ENCODE data around the gene CELF4. TPM values are rescaled to one million over a fixed set of nuclear protein-coding genes. Genes with fewer than 3 reads are reported as not detected.

CELF4 gene
- total RNA-seq, 1 donor: not detected

GRCh38 chr18:37489011-37489410 lies 76.6 kb downstream of the CELF4 start:
- Histone ChIP-seq H3K4me3 (ENCODE audit: low read length) (no peak overlapping the region), H3K9me3 (ENCODE audit: low read depth, low read length) (no peaks in the 10 kb centered on the region), H3K27me3 (ENCODE audit: insufficient read depth, low read length) (peaks cover 29% of the 10 kb centered on the region), H3K4me1 (ENCODE audit: insufficient read depth, low read length) (no peaks in the 10 kb centered on the region)

GRCh38 chr18:37487400-37487867 lies 78.2 kb downstream of the CELF4 start:
- Histone ChIP-seq H3K9me3 (ENCODE audit: low read depth, low read length) (no peaks in the 10 kb centered on the region), H3K4me3 (ENCODE audit: low read length) (no peak overlapping the region), H3K4me1 (ENCODE audit: insufficient read depth, low read length) (no peaks in the 10 kb centered on the region), H3K27me3 (ENCODE audit: insufficient read depth, low read length) (peaks cover 39% of the 10 kb centered on the region)

GRCh38 chr18:37486848-37487247 lies 78.8 kb downstream of the CELF4 start:
- H3K27me3 ChIP-seq (ENCODE audit: insufficient read depth, low read length): peaks cover 39% of the 10 kb centered on the region
- no peak overlapping the region for H3K4me3 ChIP-seq (ENCODE audit: low read length)
- H3K9me3 ChIP-seq (ENCODE audit: low read depth, low read length): no peaks in the 10 kb centered on the region
- H3K4me1 ChIP-seq (ENCODE audit: insufficient read depth, low read length): no peaks in the 10 kb centered on the region

GRCh38 chr18:37484983-37485834 lies 80.4 kb downstream of the CELF4 start:
- H3K4me1 ChIP-seq (ENCODE audit: insufficient read depth, low read length): no peaks in the 10 kb centered on the region
- H3K4me3 ChIP-seq (ENCODE audit: low read length): no peak overlapping the region
- H3K27me3 ChIP-seq (ENCODE audit: insufficient read depth, low read length): peaks cover 39% of the 10 kb centered on the region
- no peaks in the 10 kb centered on the region for H3K9me3 ChIP-seq (ENCODE audit: low read depth, low read length)

- H3K4me3 ChIP-seq (ENCODE audit: low read length): no peak overlapping the region
- no peaks in the 10 kb centered on the region for H3K4me1 ChIP-seq (ENCODE audit: insufficient read depth, low read length)
- peaks cover 39% of the 10 kb centered on the region for H3K27me3 ChIP-seq (ENCODE audit: insufficient read depth, low read length)
- H3K9me3 ChIP-seq (ENCODE audit: low read depth, low read length): no peaks in the 10 kb centered on the region
Observed at GRCh38 chr18:37483984-37484819, 81.4 kb downstream of the CELF4 start.

- Histone ChIP-seq H3K4me3 (ENCODE audit: low read length) (no peak overlapping the region), H3K4me1 (ENCODE audit: insufficient read depth, low read length) (no peaks in the 10 kb centered on the region), H3K27me3 (ENCODE audit: insufficient read depth, low read length) (peaks cover 39% of the 10 kb centered on the region), H3K9me3 (ENCODE audit: low read depth, low read length) (no peaks in the 10 kb centered on the region)
Observed at GRCh38 chr18:37483221-37483971, 82.2 kb downstream of the CELF4 start.

- Histone ChIP-seq H3K9me3 (ENCODE audit: low read depth, low read length) (no peaks in the 10 kb centered on the region), H3K4me1 (ENCODE audit: insufficient read depth, low read length) (no peaks in the 10 kb centered on the region), H3K4me3 (ENCODE audit: low read length) (no peak overlapping the region), H3K27me3 (ENCODE audit: insufficient read depth, low read length) (peaks cover 34% of the 10 kb centered on the region)
Observed at GRCh38 chr18:37482433-37482832, 83.2 kb downstream of the CELF4 start.

GRCh38 chr18:37482002-37482401 lies 83.6 kb downstream of the CELF4 start:
- no peak overlapping the region for H3K4me3 ChIP-seq (ENCODE audit: low read length)
- peaks cover 31% of the 10 kb centered on the region for H3K27me3 ChIP-seq (ENCODE audit: insufficient read depth, low read length)
- H3K9me3 ChIP-seq (ENCODE audit: low read depth, low read length): no peaks in the 10 kb centered on the region
- no peaks in the 10 kb centered on the region for H3K4me1 ChIP-seq (ENCODE audit: insufficient read depth, low read length)

- Histone ChIP-seq H3K27me3 (ENCODE audit: insufficient read depth, low read length) (peaks cover 26% of the 10 kb centered on the region), H3K4me3 (ENCODE audit: low read length) (no peak overlapping the region), H3K4me1 (ENCODE audit: insufficient read depth, low read length) (no peaks in the 10 kb centered on the region), H3K9me3 (ENCODE audit: low read depth, low read length) (no peaks in the 10 kb centered on the region)
Observed at GRCh38 chr18:37481491-37481890, 84.1 kb downstream of the CELF4 start.

GRCh38 chr18:37481072-37481471 lies 84.5 kb downstream of the CELF4 start:
- H3K4me3 ChIP-seq (ENCODE audit: low read length): no peak overlapping the region

GRCh38 chr18:37476611-37477295 lies 88.8 kb downstream of the CELF4 start:
- H3K4me3 ChIP-seq (ENCODE audit: low read length): no peak overlapping the region
- no peaks in the 10 kb centered on the region for H3K9me3 ChIP-seq (ENCODE audit: low read depth, low read length)
- H3K4me1 ChIP-seq (ENCODE audit: insufficient read depth, low read length): no peaks in the 10 kb centered on the region
- H3K27me3 ChIP-seq (ENCODE audit: insufficient read depth, low read length): no peaks in the 10 kb centered on the region

More at GRCh38 chr18:37481072-37481471, 84.5 kb downstream of the CELF4 start:
- H3K27me3 ChIP-seq (ENCODE audit: insufficient read depth, low read length): peaks cover 22% of the 10 kb centered on the region
- H3K9me3 ChIP-seq (ENCODE audit: low read depth, low read length): no peaks in the 10 kb centered on the region
- no peaks in the 10 kb centered on the region for H3K4me1 ChIP-seq (ENCODE audit: insufficient read depth, low read length)

- Histone ChIP-seq H3K4me3 (ENCODE audit: low read length) (no peak overlapping the region), H3K27me3 (ENCODE audit: insufficient read depth, low read length) (no peaks in the 10 kb centered on the region), H3K4me1 (ENCODE audit: insufficient read depth, low read length) (no peaks in the 10 kb centered on the region), H3K9me3 (ENCODE audit: low read depth, low read length) (no peaks in the 10 kb centered on the region)
Observed at GRCh38 chr18:37476182-37476581, 89.4 kb downstream of the CELF4 start.

- Histone ChIP-seq H3K9me3 (ENCODE audit: low read depth, low read length) (no peaks in the 10 kb centered on the region), H3K4me3 (ENCODE audit: low read length) (no peak overlapping the region), H3K27me3 (ENCODE audit: insufficient read depth, low read length) (no peaks in the 10 kb centered on the region), H3K4me1 (ENCODE audit: insufficient read depth, low read length) (no peaks in the 10 kb centered on the region)
Observed at GRCh38 chr18:37473195-37473840, 92.3 kb downstream of the CELF4 start.

- H3K9me3 ChIP-seq (ENCODE audit: low read depth, low read length): no peaks in the 10 kb centered on the region
- no peak overlapping the region for H3K4me3 ChIP-seq (ENCODE audit: low read length)
- H3K27me3 ChIP-seq (ENCODE audit: insufficient read depth, low read length): no peaks in the 10 kb centered on the region
- no peaks in the 10 kb centered on the region for H3K4me1 ChIP-seq (ENCODE audit: insufficient read depth, low read length)
Observed at GRCh38 chr18:37471637-37472036, 94.0 kb downstream of the CELF4 start.
